ENCODE measurements around the gene ACOT7. TPM values are rescaled to one million over a fixed set of nuclear protein-coding genes. Genes with fewer than 3 reads are reported as not detected.

The ACOT7 gene
- total RNA-seq, 4 donors from 2014 or later: 15.0 to 38.7 (median 28.6) TPM

DNA sequence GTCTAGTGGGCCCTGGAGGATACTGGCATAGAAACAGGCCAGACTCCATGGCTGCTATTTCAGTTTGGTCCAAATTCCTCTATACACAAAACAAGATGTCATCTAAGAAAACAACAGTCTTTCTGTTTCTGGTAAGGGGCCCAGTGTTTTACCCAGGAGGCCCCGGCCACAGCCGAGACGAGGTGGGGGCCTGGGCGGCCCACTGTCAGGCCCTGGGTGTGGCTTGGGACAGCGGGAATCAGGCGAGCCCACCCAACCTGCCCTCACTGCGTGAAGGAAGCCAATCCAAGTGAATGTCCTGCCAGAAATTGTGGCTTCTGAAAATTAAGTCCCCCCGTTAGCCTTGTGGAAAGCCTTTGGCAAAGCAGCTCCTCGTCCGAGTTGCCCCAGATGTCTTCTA is 101.5 kb downstream of the ACOT7 start:
- DNase-seq (ENCODE audit: extremely low spot score): no peak
- H3K27ac ChIP-seq (replicated peaks in 1 of 4): no peak overlapping the region
- TF ChIP-seq CTCF (IDR thresholded peaks at IDR 0.05) (no peak), POLR2A (IDR thresholded peaks at IDR 0.05; ENCODE audit: low read depth) (no peak)
- intact Hi-C loops (cut with DNase I): no loop called here
- H3K27me3 ChIP-seq: no peaks in the 10 kb centered on the region
- WGBS: 83% methylated on average over 10 of the region's 10 CpGs
- peaks cover 3 to 12% (median 8%) of the 10 kb centered on the region in 4 donors for H3K4me1 ChIP-seq
- H3K36me3 ChIP-seq: peaks cover 0 to 19% (median 13%) of the 10 kb centered on the region in 4 donors
- no peaks in the 10 kb centered on the region for H3K9me3 ChIP-seq
- no peak overlapping the region for H3K4me3 ChIP-seq

DNA sequence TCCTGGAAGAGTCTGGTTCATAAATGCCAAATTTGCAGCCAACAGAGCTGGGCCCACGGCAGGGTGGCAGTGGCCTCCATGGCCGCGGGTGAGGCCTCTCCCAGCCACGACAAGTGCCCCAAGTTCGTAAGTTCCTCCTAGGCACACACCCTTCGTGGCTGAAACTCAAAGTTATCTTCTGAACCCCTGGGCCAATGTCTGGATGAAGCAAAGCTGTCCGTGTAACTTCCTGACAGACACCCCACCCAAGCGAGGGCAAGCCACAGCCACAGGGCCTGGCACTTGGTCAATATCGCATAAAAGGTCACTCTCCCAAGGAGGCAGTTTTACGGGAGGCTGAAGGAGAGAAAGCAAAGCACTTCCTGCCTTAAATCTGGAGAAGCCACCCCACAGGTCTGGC is 104.9 kb downstream of the ACOT7 start:
- no peaks in the 10 kb centered on the region for H3K27me3 ChIP-seq
- 78% methylated on average over 10 of the region's 10 CpGs for WGBS

GRCh38 chr1:6288026-6288425 is 105.5 kb downstream of the ACOT7 start:
- WGBS: 88% methylated on average over 14 of the region's 14 CpGs
- intact Hi-C loops (cut with DNase I): no loop called here
- Histone ChIP-seq H3K36me3 (no peaks in the 10 kb centered on the region), H3K4me3 (no peak overlapping the region), H3K4me1 (peaks cover 3 to 12% (median 8%) of the 10 kb centered on the region in 4 donors), H3K27ac (replicated peaks in 1 of 4) (no peak overlapping the region), H3K9me3 (no peaks in the 10 kb centered on the region), H3K27me3 (no peaks in the 10 kb centered on the region)
- no peak for TF ChIP-seq POLR2AphosphoS5 (IDR thresholded peaks at IDR 0.05)
- DNase-seq (ENCODE audit: extremely low spot score): no peak

More for the DNA sequence above, 104.9 kb downstream of the ACOT7 start:
- Histone ChIP-seq H3K36me3 (peaks cover 0 to 5% (median 4%) of the 10 kb centered on the region in 4 donors), H3K4me1 (peaks cover 3 to 12% (median 8%) of the 10 kb centered on the region in 4 donors), H3K27ac (replicated peaks in 1 of 4) (no peak overlapping the region), H3K9me3 (no peaks in the 10 kb centered on the region), H3K4me3 (no peak overlapping the region)
- TF ChIP-seq CTCF (IDR thresholded peaks at IDR 0.05): no peak
- no peak for DNase-seq (ENCODE audit: extremely low spot score)
- intact Hi-C loops (cut with DNase I): no loop called here

GRCh38 chr1:6287431-6287886 is 106.1 kb downstream of the ACOT7 start:
- Histone ChIP-seq H3K4me1 (peaks cover 3 to 12% (median 8%) of the 10 kb centered on the region in 4 donors), H3K4me3 (no peak overlapping the region), H3K27me3 (no peaks in the 10 kb centered on the region), H3K36me3 (no peaks in the 10 kb centered on the region), H3K9me3 (no peaks in the 10 kb centered on the region), H3K27ac (replicated peaks in 1 of 4) (no peak overlapping the region)
- DNase-seq (ENCODE audit: extremely low spot score): no peak
- 76% methylated on average over 10 of the region's 10 CpGs for WGBS
- intact Hi-C loops (cut with DNase I): no loop called here
- TF ChIP-seq POLR2AphosphoS5 (IDR thresholded peaks at IDR 0.05): no peak
- no peak for TF ChIP-seq EP300 (IDR thresholded peaks at IDR 0.05)

- no peak overlapping the region for H3K4me3 ChIP-seq
- WGBS: 98% methylated on average over 9 of the region's 13 CpGs
- no peaks in the 10 kb centered on the region for H3K27me3 ChIP-seq
- TF ChIP-seq POLR2A (IDR thresholded peaks at IDR 0.05; ENCODE audit: low read depth) (no peak), CTCF (IDR thresholded peaks at IDR 0.05) (no peak), POLR2AphosphoS5 (IDR thresholded peaks at IDR 0.05) (no peak), EP300 (IDR thresholded peaks at IDR 0.05) (no peak)
- peaks cover 3 to 12% (median 8%) of the 10 kb centered on the region in 4 donors for H3K4me1 ChIP-seq
- no peaks in the 10 kb centered on the region for H3K36me3 ChIP-seq
- no peak for DNase-seq (ENCODE audit: extremely low spot score)
- no peak overlapping the region for H3K27ac ChIP-seq (replicated peaks in 1 of 4)
- no peaks in the 10 kb centered on the region for H3K9me3 ChIP-seq
- intact Hi-C loops (cut with DNase I): no loop called here
Observed at GRCh38 chr1:6287029-6287428, 106.5 kb downstream of the ACOT7 start.

GRCh38 chr1:6286266-6286665 is 107.3 kb downstream of the ACOT7 start:
- 100% methylated on average over 7 of the region's 8 CpGs for WGBS
- Histone ChIP-seq H3K4me1 (peaks cover 3 to 12% (median 8%) of the 10 kb centered on the region in 4 donors), H3K27ac (replicated peaks in 1 of 4) (no peak overlapping the region), H3K36me3 (no peaks in the 10 kb centered on the region), H3K4me3 (no peak overlapping the region), H3K27me3 (no peaks in the 10 kb centered on the region), H3K9me3 (no peaks in the 10 kb centered on the region)
- TF ChIP-seq POLR2A (IDR thresholded peaks at IDR 0.05; ENCODE audit: low read depth): no peak
- no peak for TF ChIP-seq POLR2AphosphoS5 (IDR thresholded peaks at IDR 0.05)
- TF ChIP-seq EP300 (IDR thresholded peaks at IDR 0.05): no peak
- no peak for TF ChIP-seq CTCF (IDR thresholded peaks at IDR 0.05)
- intact Hi-C loops (cut with DNase I): no loop called here
- DNase-seq (ENCODE audit: extremely low spot score): no peak

All from esophagus muscularis mucosa (tissue), 4 donors.